ENCODE results near the gene RAB35.

DNA sequence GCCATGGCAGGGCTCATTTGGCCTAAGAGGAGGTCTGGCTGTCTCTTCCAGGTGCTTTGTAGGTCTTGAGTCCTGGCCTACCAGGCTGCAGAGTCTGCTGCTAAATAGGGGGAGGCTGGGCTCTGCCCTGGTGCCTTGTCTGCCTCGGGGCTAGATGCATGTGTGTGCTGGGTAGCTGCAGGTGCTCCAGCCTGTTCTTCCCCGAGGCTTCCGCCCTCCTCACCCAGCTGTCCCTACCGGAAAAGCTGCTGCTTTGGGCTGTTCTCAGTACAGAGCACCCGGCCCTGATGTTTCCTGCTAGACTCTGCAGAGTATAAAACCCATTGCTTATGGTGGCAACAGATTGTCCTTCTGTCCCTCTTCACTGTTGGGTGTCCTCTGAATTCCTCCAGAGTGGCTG is 37.7 kb downstream of the RAB35 start:
- TF ChIP-seq CTCF (IDR thresholded peaks at IDR 0.05; ENCODE audit: low read length) (no peak), EZH2 (IDR thresholded peaks at IDR 0.05; ENCODE audit: borderline replicate concordance, low read length) (no peak)

All from OCI-LY1 (cell line).